Measurements from ENCODE around the gene BUB1.
"Not testable (repeated sequence)": the region's sequence is repeated elsewhere in the genome, so short reads cannot be mapped to it uniquely, and the experiment has no call there.

The BUB1 gene

GRCh38 chr2:110659248-110659647 lies 18.6 kb downstream of the BUB1 start:
- no peak for DNase-seq (ENCODE audit: low read depth in 2 of 3, low spot score in 1 of 3)

- DNase-seq (ENCODE audit: low read depth in 2 of 3, low spot score in 1 of 3): no peak
Measured at GRCh38 chr2:110657724-110658305, 20.0 kb downstream of the BUB1 start.

- DNase-seq (ENCODE audit: low read depth in 2 of 3, low spot score in 1 of 3): no peak
Measured at GRCh38 chr2:110655701-110656100, 22.2 kb downstream of the BUB1 start.

GRCh38 chr2:110653861-110654260 lies 24.0 kb downstream of the BUB1 start:
- DNase-seq (ENCODE audit: low read depth in 2 of 3, low spot score in 1 of 3): no peak

- no peak for DNase-seq (ENCODE audit: low read depth in 2 of 3, low spot score in 1 of 3)
Measured at GRCh38 chr2:110650346-110650745, 27.5 kb downstream of the BUB1 start.

- no peak for DNase-seq (ENCODE audit: low read depth in 2 of 3, low spot score in 1 of 3)
Measured at GRCh38 chr2:110647777-110648176, 30.1 kb downstream of the BUB1 start.

GRCh38 chr2:110645616-110646015 lies 32.2 kb downstream of the BUB1 start:
- DNase-seq (ENCODE audit: low read depth in 2 of 3, low spot score in 1 of 3): no peak

GRCh38 chr2:110644357-110644756 lies 33.5 kb downstream of the BUB1 start:
- DNase-seq (ENCODE audit: low read depth in 2 of 3, low spot score in 1 of 3): no peak

- DNase-seq (ENCODE audit: low read depth in 2 of 3, low spot score in 1 of 3): no peak
Measured at GRCh38 chr2:110642360-110642759, 35.5 kb downstream of the BUB1 start.

- DNase-seq (ENCODE audit: low read depth in 2 of 3, low spot score in 1 of 3): no peak
Measured at GRCh38 chr2:110639972-110640371, 37.9 kb downstream of the BUB1 start.

GRCh38 chr2:110638952-110639695 lies 38.7 kb downstream of the BUB1 start:
- DNase-seq (ENCODE audit: low read depth in 2 of 3, low spot score in 1 of 3): no peak

GRCh38 chr2:110638004-110638403 lies 39.9 kb downstream of the BUB1 start:
- DNase-seq (ENCODE audit: low read depth in 2 of 3, low spot score in 1 of 3): no peak

GRCh38 chr2:110637093-110637492 lies 40.8 kb downstream of the BUB1 start:
- no peak for DNase-seq (ENCODE audit: low read depth in 2 of 3, low spot score in 1 of 3)

GRCh38 chr2:110635949-110636628 lies 41.8 kb downstream of the BUB1 start:
- not testable (repeated sequence) for DNase-seq (ENCODE audit: low read depth in 2 of 3, low spot score in 1 of 3)

- not testable (repeated sequence) for DNase-seq (ENCODE audit: low read depth in 2 of 3, low spot score in 1 of 3)
Measured at GRCh38 chr2:110627348-110627747, 50.5 kb downstream of the BUB1 start.

- DNase-seq (ENCODE audit: low read depth in 2 of 3, low spot score in 1 of 3): not testable (repeated sequence)
Measured at GRCh38 chr2:110619326-110619939, 58.4 kb downstream of the BUB1 start.

GRCh38 chr2:110613927-110614326 lies 63.9 kb downstream of the BUB1 start:
- DNase-seq (ENCODE audit: low read depth in 2 of 3, low spot score in 1 of 3): not testable (repeated sequence)

GRCh38 chr2:110610613-110611250 lies 67.1 kb downstream of the BUB1 start:
- DNase-seq (ENCODE audit: low read depth in 2 of 3, low spot score in 1 of 3): not testable (repeated sequence)

- DNase-seq (ENCODE audit: low read depth in 2 of 3, low spot score in 1 of 3): not testable (repeated sequence)
Measured at GRCh38 chr2:110609843-110610612, 67.8 kb downstream of the BUB1 start.

GRCh38 chr2:110608788-110609502 lies 68.9 kb downstream of the BUB1 start:
- DNase-seq (ENCODE audit: low read depth in 2 of 3, low spot score in 1 of 3): not testable (repeated sequence)

All from stimulated activated CD4-positive, alpha-beta T cell treated with anti-CD3 and anti-CD28 coated beads, Interleukin-12 subunit alpha, Interleukin-12 subunit beta, amount 100 ng/mL, for 48 hours (primary cell).